GM04503 (cell line): ENCODE results near the gene COG5.

Source experiments
- DNase-seq: peaks from one replicate; pipeline ENCODE4 v3.0.0-alpha.2; 2012; ENCODE audit warnings: low read depth

COG5 gene

GRCh38 chr7:107394276-107394675 is 169.4 kb downstream of the COG5 start:
- peak; percentile 75 for DNase-seq

GRCh38 chr7:107392830-107393229 is 170.9 kb downstream of the COG5 start:
- peak; percentile 54 for DNase-seq

DNA sequence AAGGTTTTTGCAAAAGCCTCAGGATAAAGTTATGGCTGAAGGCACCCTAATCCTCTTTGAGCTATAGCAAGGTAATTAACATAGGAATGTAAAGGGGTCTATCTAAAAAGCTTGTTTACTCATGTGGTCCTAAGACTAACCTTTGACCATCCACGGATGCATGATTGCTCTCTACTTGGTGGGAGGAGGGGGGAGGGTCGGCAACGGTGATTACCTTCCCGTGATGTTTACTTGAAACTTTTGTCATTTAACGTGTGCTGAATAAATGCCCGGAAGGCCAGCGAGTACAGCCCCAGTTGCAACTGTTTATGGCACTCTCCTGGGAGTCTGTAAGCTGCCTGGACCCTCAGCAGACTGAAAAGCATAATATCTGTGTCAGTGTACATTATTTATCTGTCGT is 172.8 kb downstream of the COG5 start:
- no peak for DNase-seq

- no peak for DNase-seq
Observed at GRCh38 chr7:107388604-107389003, 175.1 kb downstream of the COG5 start.

GRCh38 chr7:107387573-107388219 is 176.0 kb downstream of the COG5 start:
- peak; percentile 44 for DNase-seq

DNA sequence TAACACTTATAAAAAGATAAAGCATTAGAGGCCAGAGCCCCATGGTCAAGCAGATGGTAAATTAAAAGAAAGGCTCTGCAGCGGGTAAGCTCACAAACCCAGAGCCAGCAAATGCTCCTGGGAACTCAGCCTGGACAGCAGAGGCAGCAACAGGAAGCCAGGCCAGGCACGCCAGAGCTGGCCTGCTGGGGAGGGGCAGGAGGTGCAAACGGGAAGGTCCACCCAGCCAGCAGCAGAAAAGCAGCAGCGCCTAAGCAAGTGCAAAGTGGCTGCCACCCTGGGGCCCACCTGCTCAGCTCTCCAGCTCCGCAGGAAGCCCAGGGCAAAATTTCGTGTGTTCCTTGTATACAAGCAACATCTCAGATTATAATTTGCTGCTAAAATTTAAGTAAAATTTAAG is 176.6 kb downstream of the COG5 start:
- no peak for DNase-seq

DNA sequence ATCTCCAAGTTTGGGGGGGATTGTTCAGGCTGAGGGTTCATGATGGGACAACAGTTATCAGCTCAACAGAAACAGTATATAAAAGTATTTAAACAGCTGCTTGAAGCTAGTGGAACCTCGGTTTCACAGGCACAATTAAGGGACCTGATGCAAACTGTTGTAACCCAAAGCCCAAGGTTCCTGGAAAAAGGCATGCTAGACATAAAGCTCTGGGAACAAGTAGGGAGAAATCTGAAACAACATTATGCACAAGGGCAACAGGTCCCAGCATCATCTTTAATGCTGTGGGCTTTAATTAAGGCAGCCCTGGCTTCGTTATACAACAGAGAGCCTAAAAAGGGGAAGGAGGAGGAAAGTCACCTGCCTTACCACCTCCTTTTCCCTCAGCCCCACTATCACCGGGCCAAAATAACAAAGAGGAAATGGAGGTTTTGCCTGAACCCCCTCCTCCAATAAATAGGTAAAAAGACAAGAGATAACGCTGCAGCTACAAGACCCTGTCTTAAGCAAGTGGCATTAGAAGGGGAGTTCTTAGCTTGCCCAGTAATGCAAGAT is 177.1 kb downstream of the COG5 start:
- no peak for DNase-seq

DNA sequence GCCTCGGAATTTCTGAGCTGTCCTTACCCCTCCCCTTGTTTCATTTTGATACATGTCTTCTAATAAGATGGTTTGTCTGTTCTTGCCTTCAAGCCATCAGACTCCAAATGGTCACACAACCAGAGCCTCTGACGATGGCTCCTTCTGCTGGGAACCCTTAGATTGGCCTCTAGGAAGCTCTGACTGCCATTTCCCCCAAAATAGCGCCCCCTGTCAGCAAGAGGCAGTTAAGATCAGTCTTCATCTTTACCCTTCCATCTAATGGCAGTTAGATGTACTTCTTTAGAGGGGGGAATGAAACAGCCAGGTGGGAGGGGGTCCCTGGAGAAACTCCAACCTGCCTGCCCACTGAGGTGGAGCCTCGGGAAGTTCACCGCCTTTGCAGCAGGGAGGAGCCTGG is 179.7 kb downstream of the COG5 start:
- no peak for DNase-seq

- DNase-seq, result no peak
Observed at GRCh38 chr7:107383203-107383602, 180.5 kb downstream of the COG5 start.

GRCh38 chr7:107381453-107381852 is 182.3 kb downstream of the COG5 start:
- DNase-seq, result no peak

DNA sequence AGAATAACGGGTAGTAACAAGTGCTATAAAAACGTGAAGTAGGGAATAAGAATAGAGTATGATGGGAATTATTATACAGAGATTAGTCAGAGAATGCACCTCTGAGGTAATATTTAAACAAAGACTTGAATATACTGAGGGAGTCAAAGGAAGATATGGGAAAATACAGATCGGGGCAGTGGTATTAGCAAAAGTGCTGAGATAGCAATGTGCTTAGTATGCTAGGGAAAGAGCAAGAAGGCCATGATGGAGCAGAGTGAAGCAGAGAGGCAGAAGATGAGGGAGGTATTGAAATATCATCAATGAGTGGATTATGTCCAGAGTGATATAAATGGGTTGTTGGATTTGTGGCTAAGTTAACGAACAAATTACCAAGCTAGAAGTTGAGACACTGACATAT is 190.4 kb downstream of the COG5 start:
- DNase-seq, result no peak

- no peak for DNase-seq
Observed at GRCh38 chr7:107372298-107372697, 191.4 kb downstream of the COG5 start.

DNA sequence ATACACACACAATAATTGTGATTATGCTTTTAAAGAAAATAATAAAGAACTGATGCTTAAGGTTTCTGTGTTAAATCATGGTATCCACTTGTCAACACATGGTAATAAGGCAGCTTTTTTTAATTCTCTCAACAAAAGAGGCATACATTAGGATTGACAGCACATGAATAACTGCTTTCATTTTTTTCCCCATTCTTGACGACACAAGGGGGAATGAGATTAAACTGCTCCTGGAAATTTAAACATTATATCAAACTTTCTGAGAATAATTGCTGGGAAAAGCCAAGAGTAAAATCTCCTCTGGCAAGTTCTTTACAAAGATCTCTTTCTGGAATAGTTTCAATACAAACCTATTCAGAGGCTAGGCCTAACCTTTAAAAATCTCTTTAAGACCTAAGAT is 192.9 kb downstream of the COG5 start:
- DNase-seq, result no peak

DNA sequence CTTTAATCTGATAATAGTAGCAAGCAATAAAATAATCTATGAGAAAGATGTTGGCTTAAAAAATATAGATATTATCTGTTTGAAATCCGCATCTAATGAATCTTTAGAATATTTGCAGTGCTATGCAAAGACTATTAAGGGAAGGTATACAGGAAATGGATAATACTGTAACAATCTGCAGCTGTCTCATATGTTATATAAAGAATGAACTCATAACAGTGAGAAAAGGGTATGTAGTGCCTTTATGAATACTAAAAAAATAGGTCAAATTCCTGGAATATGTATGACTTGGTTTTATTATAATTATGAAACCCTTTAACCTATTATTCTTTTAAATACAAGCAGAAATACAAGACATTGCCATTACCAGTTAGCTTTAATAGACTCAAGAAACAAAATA is 198.9 kb downstream of the COG5 start:
- no peak for DNase-seq

- DNase-seq, result no peak
Observed at GRCh38 chr7:107359520-107360316, 204.0 kb downstream of the COG5 start.

DNA sequence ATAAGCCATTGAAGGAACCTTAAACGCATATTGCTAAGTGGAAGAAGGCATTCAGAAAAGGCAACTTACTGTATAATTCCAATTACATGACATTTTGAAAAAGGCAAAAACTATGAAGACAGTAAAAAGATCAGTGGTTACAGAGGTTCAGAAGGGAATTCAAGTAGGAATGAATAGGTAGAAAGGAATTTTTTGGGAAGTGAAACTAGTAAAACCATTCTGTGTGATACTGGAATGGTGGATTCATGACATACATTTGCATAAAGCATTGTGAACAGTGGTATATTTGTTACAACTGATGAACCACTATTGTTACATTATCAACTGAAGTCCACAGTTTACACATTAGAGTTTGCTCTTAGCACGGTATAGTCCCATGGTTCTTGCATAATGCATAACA is 208.1 kb downstream of the COG5 start:
- DNase-seq, result no peak

DNA sequence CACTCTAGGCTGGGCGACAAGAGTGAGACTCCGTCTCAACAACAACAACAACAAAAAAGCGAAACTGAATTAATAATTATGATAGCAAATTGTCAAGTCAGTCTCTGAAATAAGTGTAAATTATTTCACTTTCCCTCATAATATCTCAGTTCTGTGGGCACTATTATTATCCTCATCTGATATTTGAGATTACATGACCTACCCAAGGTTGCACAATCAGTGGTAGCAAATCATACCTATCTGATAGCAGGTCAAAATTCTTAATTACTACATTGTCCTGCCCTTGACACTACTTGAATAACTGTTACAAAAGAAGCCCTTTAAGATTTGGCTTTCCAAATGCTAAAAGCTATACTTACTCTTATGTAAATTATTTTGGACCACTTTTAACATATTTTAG is 209.1 kb downstream of the COG5 start:
- DNase-seq, result no peak

DNA sequence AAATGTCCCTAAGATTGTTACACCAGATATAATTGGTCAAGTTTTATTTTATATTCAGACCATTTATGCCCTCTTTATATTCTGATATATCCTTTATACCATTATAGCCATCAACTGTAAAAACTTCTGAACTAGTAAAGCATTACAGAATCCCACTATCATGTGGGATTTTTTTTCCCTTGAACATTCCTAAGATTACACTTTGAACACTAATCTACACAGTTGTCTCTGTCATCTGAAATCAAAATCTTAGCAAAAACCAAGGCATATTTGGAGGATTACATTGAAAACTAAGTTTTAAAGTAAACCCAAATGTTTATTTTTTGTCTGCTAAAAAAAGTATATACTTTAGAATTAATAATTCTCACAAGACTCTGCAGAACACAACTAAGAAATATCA is 210.0 kb downstream of the COG5 start:
- no peak for DNase-seq

- DNase-seq, result no peak
Observed at GRCh38 chr7:107345898-107346297, 217.8 kb downstream of the COG5 start.

DNA sequence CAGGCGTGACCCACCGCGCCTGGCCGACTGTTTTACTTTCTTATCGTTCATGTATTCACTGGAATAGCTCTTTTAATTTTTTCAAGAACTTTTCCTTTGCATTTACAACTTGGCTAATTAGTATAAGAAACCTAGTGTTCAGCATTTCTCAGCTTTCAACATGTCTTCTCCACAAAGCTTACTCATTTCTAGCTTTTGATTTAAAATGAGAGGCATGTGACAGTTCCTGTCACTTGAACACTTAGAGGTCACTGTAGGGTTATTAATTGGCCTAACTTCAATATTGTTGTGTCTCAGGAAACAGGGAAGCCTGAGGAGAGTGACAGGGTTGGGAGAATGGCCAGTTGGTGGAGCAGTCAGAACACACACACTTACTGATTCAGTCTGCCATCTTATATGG is 218.9 kb downstream of the COG5 start:
- DNase-seq, result no peak

DNA sequence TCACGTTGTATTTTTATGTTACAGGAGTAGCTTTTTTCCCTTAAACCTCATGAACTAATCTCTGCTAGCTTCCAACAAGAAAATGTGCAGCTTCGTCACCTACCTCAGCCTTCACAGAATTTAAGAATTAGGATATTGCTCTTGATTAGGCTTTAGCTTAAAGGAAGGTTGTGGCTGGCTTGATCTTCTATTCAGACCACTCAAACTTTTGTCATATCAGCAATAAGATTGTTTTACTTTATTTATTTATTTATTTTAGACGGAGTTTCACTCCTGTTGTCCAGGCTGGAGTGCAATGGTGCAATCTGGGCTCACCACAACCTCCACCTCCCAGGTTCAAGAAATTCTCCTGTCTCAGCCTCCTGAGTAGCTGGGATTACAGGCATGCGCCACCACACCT is 219.4 kb downstream of the COG5 start:
- DNase-seq, result no peak

DNA sequence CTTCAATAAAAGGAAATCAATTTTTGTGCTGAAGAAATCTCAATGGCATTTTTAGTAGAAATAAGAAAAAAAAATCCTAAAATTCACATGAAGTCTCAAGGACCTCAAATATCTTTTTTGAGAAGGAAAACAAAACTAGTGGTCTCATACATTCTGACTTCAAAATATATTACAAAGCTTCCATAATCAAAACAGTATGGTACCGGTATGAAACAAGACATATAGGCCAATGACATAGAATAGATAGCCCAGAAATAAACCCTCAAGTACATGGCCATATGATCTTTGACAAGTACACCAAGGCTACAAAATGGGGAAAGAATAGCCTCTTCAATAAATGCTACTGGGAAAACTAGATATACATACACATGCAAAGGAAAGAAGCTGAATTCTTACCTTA is 225.6 kb downstream of the COG5 start:
- no peak for DNase-seq

DNA sequence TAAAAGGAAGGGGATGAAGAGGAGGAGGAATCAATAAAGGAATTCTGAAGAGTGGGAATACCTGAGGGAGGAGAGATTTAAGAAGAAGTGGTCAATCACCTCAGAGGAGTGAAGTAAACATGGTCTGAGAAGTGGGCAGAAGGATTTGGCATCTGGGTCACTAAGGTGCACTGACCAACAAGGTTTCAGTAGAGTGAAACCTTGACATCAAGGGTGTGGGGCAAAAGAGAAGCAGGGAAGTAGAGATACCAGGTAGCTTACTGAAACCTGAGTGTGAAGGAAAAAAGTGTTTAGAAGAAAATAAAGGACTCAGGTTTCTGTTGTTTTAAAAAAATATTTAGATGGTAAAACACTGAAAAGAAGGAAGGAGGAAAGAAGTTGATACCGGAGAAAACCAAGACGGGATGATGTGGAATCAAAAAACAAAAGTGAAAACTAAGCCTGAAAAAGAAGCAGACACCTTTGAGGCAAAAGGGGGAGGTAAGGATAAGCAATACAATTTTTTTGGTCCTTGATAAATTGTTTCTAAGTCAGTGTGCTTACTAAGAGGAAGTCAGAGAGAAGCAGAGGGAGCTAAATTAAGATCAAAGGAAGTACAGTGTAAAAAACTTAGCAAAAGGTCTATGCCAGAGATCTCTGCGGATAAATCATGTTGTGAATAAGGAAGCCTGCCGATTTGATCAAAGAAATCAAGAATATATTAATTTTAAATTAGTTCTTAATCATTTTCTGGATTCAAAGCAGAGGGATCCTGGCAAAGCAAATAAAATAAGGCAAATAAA is 231.0 kb downstream of the COG5 start:
- no peak for DNase-seq
